Stimulated activated naive CD4-positive, alpha-beta T cell (primary cell): Measurements from ENCODE around the gene ZNF429.
"Not testable (repeated sequence)": the region's sequence is repeated elsewhere in the genome, so short reads cannot be mapped to it uniquely, and the experiment has no call there.

Source experiments
- DNase-seq, 6 experiments: peaks; one replicate each; lab custom pipeline; 2025; lab: John Stamatoyannopoulos, UW

ZNF429 gene

DNA sequence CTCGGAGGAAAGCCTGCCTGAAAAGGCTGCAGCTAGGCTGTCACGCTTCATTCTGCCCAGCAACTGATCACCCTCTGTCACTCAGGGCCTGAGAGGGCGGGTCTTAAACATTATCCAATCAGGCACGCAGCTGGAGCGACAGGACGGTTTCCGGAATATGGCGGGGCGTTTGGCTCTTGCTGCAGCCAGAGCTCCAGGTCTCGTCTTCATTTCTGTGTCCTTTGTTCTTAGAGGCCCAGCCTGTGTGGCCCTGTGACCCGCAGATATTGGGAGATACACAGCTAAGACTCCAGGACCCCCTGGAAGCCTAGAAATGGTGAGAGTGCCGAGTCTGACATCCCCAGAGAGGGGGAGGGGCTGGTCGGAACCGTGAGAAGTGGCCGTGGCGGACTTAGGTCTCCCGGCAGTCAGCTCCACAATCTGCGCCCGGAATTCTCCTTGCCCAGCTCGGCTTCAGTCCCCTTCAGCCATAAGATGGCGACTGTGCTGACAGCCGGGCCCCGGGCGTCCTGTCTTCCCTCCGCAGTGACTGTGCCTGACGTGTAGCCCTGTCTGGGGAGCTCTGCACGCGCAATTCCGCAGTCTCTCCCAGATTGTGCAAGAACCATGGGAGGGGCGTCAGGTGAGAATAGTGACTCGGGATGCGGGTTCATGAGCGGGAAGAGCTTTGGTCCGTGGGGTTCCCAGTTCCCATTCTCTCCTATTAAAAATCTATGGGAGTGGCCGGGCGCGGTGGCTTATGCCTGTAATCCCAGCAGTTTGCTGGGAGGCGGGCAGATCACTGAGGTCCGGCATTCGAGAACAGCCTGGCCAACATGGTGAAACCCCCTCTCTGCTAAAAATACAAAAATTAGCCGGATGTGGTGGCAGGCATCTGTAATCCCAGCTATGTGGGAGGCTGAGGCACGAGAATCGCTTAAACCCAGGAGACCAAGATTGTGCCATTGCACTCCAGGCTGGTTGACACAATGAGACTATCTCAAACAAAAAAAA, at the start of gene ZNF429:
ZNF429 (plus strand) TSS at position 144 of the 993 bp plus-strand sequence; CDS start at position 314, 170 bp downstream.
- peak; percentile 78 to 90 (median 88) for DNase-seq

DNA sequence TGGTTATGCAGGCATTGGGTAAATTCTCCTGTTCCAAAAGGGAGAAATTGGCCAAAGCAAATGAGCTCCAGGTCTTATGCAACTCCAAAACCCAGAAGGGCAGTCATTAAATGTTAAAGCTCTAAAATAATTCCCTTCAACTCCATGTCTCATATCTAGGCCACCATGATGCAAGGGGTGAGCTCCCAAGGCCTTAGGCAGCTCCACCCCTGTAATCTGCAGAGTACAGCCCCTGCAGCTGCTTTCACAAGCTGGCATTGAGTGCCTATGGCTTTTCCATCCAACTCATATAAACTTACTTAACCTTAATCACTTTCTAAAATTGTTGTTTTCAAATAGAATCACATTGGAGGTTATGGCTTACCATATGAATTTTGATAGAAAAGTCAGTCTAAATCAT, 44.7 kb upstream of the ZNF429 start:
- DNase-seq = no peak

DNA sequence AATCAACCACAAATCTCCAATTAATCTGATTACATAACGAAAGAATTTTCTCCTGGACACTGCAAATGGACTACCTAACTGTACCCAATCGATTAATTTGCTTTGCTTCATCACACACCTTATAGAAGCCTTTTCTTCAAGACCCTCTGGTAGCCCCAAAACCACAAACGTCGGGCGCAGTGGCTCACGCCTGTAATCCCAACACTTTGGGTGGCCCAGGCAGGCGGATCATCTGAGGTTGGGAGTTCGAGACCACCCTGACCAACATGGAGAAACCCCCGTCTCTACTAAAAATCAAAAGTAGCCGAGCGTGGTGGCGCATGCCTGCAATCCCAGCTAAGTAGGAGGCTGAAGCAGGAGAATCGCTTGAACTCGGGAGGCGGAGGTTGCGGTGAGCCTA, 42.9 kb upstream of the ZNF429 start:
- no peak for DNase-seq

DNA sequence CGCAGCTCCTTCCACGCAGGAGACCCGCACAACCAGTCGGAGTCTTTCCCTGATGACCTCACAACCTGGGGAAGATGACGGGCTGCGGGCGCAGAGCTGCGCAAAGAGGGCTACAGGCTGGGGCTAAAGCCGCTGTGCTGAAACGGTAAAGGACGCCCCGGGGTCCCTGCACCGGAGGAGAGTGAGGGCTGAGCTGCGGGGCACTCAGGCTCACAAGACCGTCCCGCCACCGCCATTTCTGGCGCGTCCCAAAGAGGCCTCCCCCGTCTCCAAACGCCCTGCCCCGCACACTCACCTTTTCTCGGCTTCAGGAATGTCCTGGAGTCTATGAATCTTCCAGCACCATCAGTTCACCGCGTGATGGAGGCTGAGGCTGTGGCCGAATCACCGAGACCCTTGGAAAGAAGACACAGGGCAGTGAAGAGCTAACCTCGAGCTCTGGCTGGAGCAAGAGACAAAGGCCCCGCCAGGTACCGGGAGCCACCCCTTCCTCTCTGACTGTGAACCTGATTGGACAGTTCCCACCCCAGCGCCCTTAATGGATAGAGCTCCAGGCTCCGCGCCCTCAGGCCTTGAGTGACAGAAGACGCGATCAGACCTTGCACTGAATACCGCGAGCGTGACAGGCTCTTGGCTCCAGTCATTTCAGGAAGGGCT, 41.8 kb upstream of the ZNF429 start:
- DNase-seq = peak in 2 of 6 experiments; percentile 8 to 55

DNA sequence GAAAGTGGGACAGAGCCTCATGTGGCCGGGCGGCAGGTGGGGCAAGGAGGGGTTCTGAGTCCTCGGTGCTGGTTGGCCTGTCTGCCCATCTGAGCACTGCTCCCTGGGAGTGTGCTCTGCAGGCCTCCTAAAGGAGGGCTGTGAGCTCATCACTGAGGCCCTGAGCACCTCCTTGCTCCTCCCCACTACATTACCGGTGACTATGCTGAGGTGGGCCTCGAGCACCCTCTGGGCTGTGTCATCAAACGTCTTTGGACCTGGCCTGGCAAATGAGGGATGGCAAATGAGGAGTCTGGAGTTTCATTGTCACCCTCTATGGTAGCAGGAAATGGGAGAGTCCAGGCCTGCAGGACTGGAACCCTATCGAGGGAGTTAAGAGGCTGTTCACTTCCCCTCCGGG, 38.8 kb upstream of the ZNF429 start:
- no peak for DNase-seq

DNA sequence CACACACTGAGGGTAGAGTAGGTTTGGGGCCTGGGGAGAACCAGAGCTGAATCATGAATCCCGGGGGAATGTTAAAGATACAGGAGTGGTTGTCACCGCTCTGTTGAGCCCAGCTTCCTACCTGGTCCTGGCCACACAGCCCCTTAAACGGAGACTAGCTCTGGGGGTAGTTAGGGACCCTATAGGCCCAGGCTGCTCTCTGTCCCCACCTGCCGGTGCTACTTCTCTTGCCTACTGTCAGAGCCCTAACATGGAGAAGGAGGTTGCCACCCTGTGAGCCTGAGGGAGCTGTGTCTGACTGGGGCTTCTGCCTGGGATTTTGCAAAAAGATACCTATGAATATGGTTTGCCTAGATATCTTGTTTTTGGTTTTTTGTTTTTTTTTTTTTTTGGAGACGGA, 36.6 kb upstream of the ZNF429 start:
- DNase-seq = no peak

DNA sequence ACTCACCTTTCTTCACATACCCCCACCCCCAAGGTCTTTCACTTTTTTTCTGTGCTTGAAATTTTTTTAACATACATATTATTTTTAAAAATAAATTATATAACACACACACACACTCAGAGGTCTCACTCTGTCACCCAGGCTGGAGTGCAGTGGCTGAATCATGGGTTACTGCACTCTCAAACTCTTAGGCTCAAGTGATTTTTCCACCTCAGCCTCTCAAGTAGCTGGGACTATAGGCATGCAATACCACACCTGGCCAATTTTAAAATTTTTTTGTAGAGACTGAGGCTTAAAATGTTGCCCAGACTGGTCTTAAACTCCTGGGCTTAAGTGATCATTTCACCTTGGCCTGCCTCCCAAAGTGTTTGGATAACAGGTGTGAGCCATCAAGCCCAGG, 32.9 kb upstream of the ZNF429 start:
- DNase-seq = no peak

DNA sequence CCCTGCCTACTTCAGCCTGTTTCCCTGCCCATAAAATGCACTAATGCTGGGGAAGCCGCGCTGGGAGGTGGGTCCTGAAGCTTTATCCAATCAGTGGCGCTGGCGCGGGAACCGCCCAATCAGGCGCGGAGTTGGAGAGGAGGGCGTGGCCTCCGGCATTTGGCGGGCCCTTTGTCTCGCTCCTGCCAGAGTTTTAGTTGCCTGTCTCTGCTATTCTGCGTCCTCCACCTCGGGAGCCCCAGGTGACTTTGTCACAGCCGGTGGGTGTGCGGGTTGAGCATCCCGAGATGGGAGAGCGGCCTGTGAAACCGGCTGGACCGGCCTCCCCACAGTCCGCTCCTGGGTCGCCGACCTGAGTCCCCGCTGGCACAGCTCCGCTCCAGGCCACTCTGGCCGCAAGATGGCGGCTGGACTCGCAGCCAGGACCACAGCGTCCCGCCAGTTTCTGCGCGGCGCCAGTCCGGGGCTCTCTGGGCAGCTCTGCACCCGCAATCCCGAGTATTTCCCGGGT, 30.7 kb upstream of the ZNF429 start:
- peak; percentile 38 to 81 (median 58) for DNase-seq

DNA sequence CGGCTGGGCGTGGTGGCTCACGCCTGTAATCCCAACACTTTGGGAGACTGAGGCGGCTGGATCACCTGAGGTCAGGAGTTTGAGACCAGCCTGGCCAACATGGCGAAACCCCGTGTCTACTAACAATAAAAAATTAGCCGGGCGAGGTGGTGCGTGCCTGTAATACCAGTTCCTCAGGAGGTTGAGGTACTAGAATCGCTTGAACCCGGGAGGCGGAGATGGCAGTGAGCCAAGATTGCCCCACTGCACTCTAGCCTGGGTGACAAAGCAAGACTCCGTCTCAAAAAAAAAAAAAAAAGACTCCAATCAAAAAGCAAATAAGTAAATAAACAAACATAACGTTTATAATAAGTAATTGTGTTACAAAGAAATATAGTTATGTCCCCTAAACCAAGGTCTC, 23.0 kb upstream of the ZNF429 start:
- not testable (repeated sequence) for DNase-seq

DNA sequence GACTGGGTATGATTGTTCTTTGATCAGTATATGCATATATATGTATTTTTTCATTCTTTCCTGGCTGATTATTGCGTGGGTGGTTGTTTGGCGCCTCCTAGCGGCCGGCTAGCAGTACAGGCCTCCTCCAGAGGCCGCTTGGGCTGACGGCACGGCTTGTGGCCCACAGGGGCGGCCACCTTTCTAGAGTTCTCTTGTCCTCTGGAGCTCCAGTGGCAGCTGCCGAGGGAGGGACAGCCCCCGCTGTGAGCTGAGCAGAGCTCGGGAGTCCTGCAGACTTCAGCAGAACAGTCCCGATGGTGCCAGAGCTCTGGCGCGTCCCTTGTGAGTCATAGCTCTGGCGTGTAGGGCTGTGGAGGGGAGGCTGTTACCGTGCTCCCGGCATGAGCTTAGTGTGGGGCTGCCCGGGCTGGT, 22.5 kb upstream of the ZNF429 start:
- DNase-seq = peak; percentile 46 to 76 (median 56)

DNA sequence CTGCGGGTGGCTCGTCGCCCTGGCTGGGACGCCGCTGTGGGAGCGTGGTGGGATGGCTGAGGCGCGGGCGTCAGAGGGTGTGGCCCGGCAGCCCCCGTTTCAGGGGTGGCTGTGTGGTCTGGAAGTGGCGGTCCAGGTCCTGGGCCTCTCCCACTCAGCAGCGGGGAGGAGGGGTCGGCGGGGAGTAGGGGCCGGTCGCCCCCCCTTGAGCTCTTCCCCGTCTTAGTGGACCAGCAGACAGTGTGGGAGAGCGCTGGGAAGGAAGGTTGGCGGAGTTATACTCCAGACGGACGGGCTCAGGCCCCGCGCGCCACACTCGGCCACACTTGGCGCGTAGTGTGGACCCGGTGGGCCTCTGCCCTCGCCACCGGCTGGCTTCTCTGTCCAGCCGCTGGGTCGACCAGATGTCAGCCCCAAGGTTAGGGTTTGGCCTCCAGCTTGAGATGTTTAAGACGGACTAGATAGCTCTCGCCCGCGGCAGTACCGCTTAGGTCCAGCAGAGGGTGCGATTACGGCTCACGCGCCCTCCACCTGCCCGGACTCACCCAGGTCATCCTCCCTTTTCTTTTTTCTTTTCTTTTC, 21.7 kb upstream of the ZNF429 start:
- DNase-seq = peak; percentile 3 to 72 (median 48)

DNA sequence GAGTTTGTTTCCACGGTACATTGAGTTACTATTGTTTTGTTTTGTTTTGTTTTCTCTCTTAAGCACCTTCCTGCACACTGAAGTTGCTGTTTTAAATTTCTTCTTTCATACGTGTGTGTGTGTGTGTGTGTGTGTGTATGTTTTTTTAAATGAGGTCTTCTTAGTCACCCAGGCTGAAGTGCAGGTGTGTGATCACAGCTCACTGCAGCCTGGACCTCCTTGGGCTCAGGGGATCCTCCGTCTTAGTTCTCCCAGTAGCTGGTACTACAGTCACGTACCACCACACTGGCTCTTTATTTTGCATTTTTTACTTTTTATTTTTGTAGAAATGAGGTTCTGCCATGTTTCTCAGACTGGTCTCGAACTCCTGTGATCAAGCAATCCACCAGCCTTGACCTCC, 20.8 kb upstream of the ZNF429 start:
- no peak for DNase-seq

DNA sequence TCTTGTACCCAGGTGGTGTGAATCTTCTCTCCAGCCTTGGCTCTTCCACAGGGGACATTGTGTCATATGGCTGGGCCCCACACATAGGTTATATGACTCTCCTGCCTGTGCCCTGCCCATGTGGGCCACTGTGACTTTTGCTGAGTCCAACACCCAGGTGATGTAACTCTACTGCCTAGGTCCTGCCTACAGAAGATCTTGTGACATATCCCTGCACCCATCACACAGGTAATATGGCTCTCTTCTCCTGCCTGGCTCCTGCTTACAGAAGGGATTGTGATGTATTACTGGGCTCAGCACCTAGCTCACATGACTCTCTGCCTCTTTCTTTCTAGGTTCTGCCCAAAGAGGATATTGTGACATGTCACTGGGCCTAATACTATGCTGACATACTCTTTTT, 19.5 kb upstream of the ZNF429 start:
- no peak for DNase-seq

DNA sequence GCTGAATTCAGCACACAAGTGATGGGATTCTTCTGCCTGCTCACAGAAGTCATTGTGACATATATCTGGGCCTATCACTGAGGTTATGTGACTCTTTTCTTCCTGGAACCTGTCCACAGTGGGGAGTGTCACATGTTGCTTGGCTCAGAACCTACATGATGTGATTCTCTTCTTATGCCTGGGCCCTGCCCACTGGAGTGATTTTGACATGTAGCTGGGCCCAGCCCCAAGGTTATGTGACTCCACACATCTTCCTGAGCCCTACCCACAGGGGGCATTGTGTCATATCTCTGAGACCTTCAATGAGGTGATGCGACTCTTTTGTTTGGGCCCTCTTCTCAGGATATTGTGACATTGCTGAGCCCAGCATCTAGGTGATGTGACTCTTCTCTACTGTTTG, 17.4 kb upstream of the ZNF429 start:
- no peak for DNase-seq

DNA sequence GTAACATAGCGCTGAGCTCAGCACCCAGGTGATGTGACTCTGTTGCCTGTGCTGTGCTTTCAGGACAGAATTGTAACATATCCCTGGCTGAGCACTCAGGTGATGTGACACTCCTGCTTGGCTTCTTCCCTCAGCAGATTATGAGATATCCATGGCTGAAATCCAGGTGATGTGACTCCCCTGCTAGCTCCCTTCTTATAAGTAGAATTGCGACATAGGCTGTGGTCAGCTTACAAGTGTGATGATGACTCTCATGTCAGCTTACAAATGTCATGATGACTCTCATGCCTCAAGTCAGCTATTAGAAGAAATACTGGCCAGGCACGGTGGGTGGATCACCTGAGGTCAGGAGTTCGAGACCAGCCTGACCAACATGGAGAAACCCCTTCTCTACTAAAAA, 14.3 kb upstream of the ZNF429 start:
- DNase-seq = no peak

DNA sequence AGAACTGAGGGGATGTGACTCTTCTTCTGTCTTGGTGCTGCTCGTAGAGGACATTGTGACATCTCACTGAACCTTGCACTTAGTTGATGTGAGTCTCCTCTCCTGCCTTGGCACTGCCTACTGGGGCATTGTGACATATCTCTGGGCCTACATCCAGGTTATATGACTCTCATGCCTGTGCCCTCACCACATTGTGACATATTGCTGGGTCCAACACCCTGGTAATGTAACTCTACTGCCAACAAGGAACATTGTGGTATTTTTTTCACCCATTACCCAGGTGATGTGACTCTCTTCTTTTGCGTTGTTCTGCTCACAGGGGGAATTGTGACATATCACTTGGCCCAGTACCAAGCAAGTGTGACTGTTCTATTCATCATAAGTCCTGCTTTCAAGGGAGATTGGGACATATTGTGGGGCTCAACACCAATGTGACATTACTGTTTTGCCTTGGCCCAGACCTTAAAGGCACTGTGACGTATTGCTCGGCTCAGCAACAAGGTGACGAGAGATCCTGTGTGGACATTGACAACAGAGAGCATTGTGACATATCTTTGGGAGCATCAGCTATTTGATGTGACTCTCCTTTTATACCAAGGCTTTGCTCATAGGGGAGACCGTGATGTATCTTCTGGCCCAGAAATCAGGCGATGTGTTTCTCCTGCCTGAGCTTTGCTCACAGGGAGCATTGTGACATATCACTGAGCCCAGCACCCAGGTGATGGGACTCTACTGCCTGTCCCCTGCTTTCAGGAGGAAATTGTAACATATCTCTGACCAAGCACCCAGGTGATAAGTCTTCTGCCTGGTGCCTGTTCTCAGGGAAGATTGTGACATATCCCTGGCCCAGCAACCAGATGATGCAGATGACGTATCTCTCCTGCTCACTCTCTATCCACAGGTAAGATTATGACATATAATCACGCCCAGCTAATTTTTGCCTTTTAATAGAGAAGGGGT, 12.2 kb upstream of the ZNF429 start:
- DNase-seq = no peak

DNA sequence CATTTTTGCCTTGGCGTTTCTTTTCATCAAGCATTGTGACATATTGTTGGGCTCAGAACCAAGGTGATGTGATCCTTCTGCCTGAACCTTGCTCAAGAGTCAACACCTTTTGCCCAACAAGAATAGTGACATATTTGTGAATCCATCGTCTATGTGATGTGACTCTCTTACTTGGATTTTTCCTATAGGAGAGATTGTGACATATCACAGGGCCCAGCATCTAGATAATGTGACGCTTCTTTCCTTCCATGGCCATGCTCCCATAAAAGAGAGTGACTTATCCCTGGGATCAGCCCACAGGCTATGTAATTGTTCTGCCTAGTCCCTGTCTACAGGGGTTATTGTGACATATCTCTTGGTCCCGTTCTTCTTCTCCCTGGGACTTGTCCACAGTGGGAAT, 8.5 kb upstream of the ZNF429 start:
- no peak for DNase-seq

DNA sequence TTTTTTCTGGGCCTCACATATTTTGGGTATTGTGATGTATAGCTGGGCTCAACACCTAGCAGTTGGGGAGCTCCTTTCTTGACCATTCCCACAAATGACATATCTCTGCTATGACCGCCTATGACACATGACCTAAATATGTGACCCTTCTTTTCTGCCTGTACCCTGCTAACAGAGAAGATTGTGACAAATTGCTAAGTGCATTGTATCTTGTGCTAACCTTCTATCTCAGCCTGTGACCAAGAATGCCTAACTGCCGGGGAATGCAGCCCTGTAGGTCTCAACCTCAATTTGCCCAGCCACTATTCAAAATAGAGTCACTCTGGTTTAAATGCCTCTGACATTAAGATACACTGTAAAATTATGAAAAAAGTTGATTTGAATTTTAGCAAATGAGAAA, 6.8 kb upstream of the ZNF429 start:
- no peak for DNase-seq

DNA sequence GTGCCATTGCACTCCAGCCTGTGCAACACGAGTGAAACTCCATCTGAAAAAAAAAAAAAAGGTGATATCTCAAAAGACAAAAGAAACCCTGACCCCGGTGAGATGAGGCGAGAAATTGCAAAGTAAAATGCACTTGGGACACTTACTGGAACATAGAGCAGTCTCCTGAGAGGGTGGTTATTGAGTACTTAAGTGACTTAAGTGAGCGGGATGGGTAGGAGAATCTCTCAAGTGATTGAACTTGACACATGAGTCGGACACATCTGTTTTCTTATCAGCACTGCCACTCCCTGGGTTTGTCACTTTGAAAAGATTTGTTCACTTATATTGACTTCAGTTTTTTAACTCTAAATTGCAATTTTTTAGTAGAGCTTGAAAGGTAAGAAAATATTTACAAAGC, 2.8 kb downstream of the ZNF429 start:
- DNase-seq = no peak

DNA sequence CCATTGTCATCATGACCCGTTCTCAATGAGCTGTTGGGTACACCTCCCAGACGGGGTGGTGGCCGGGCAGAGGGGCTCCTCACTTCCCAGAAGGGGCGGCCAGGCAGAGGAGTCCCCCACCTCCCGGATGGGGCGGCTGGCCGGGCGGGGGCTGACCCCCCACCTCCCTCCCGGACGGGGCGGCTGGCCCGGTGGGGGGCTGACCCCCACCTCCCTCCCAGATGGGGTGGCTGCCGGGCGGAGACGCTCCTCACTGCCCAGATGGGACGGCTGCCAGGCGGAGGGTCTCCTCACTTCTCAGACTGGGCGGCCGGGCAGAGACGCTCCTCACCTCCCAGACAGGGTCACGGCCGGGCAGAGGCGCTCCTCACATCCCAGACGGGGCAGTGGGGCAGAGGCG, 5.7 kb downstream of the ZNF429 start:
- DNase-seq = not testable (repeated sequence)

DNA sequence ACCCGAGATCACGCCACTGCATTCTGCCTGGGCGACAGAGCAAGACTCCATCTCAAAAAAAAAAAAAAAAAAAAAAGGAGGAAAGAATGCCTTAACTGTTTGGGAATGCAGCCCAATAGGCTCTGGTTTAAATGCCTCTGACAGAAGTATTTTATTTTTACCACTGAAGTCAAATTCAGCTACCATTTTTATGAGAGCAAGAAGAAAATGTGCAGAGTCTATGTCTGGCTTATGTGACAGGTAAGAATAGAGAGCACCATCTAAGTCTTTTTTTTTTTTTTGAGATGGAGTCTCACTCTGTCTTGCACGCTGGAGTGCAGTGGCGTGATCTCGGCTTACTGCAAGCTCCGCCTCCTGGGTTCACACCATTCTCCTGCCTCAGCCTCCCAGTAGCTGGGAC, 7.2 kb downstream of the ZNF429 start:
- not testable (repeated sequence) for DNase-seq
